Measurements from ENCODE around the gene SPDYE4.

SPDYE4 gene

GRCh38 chr17:8742819-8743218 lies 15.5 kb downstream of the SPDYE4 start:
- no peak for ATAC-seq
- TF ChIP-seq PPARA (CRISPR knock-in tag; IDR thresholded peaks at IDR 0.05; ENCODE audit: borderline replicate concordance) (no peak), PATZ1 (CRISPR knock-in tag; IDR thresholded peaks at IDR 0.05; ENCODE audit: borderline replicate concordance) (no peak), ZNF70 (CRISPR knock-in tag; IDR thresholded peaks at IDR 0.05) (no peak), POU6F1 (CRISPR knock-in tag; IDR thresholded peaks at IDR 0.05; ENCODE audit: borderline replicate concordance, low read depth) (no peak), CREB5 (CRISPR knock-in tag; IDR thresholded peaks at IDR 0.05; ENCODE audit: low read depth) (no peak), OSR1 (CRISPR knock-in tag; IDR thresholded peaks at IDR 0.05) (no peak), SNAI2 (CRISPR knock-in tag; IDR thresholded peaks at IDR 0.05) (no peak), TOX (CRISPR knock-in tag; IDR thresholded peaks at IDR 0.05; ENCODE audit: borderline replicate concordance) (no peak), TSHZ2 (CRISPR knock-in tag; IDR thresholded peaks at IDR 0.05) (no peak), CSRNP3 (CRISPR knock-in tag; IDR thresholded peaks at IDR 0.05) (no peak), ISL1 (CRISPR knock-in tag; IDR thresholded peaks at IDR 0.05) (no peak), ZNF565 (CRISPR knock-in tag; conservative IDR thresholded peaks at IDR 0.05; ENCODE audit: low read depth) (no peak), ZFP30 (CRISPR knock-in tag; IDR thresholded peaks at IDR 0.05) (no peak), ARNTL (CRISPR knock-in tag; IDR thresholded peaks at IDR 0.05; ENCODE audit: borderline replicate concordance, low read depth) (no peak), CSDC2 (CRISPR knock-in tag; IDR thresholded peaks at IDR 0.05) (no peak), ZFP3 (CRISPR knock-in tag; IDR thresholded peaks at IDR 0.05) (no peak)

- TF ChIP-seq ZFP30 (CRISPR knock-in tag; IDR thresholded peaks at IDR 0.05) (no peak), OSR1 (CRISPR knock-in tag; IDR thresholded peaks at IDR 0.05) (no peak)
- no peak for ATAC-seq
These were observed 16.1 kb downstream of the SPDYE4 start for GRCh38 chr17:8742274-8742673.

- TF ChIP-seq ZNF565 (CRISPR knock-in tag; conservative IDR thresholded peaks at IDR 0.05; ENCODE audit: low read depth), result no peak
- no peak for TF ChIP-seq RARB (CRISPR knock-in tag; IDR thresholded peaks at IDR 0.05)
- no peak for TF ChIP-seq ARNTL (CRISPR knock-in tag; IDR thresholded peaks at IDR 0.05; ENCODE audit: borderline replicate concordance, low read depth)
- TF ChIP-seq TCF4 (CRISPR knock-in tag; IDR thresholded peaks at IDR 0.05; ENCODE audit: borderline replicate concordance), result no peak
- no peak for TF ChIP-seq TOX (CRISPR knock-in tag; IDR thresholded peaks at IDR 0.05; ENCODE audit: borderline replicate concordance)
- TF ChIP-seq BACH2 (CRISPR knock-in tag; IDR thresholded peaks at IDR 0.05; ENCODE audit: borderline replicate concordance), result no peak
- no peak for TF ChIP-seq OSR1 (CRISPR knock-in tag; IDR thresholded peaks at IDR 0.05)
These were observed 16.6 kb downstream of the SPDYE4 start for GRCh38 chr17:8741771-8742170.

GRCh38 chr17:8741366-8741765 lies 17.0 kb downstream of the SPDYE4 start:
- TF ChIP-seq ZNF70 (CRISPR knock-in tag; IDR thresholded peaks at IDR 0.05), result no peak
- TF ChIP-seq ESRRG (CRISPR knock-in tag; IDR thresholded peaks at IDR 0.05), result no peak
- TF ChIP-seq ISL1 (CRISPR knock-in tag; IDR thresholded peaks at IDR 0.05), result no peak
- TF ChIP-seq ZNF565 (CRISPR knock-in tag; conservative IDR thresholded peaks at IDR 0.05; ENCODE audit: low read depth), result no peak
- no peak for TF ChIP-seq TOX (CRISPR knock-in tag; IDR thresholded peaks at IDR 0.05; ENCODE audit: borderline replicate concordance)
- no peak for TF ChIP-seq PPARA (CRISPR knock-in tag; IDR thresholded peaks at IDR 0.05; ENCODE audit: borderline replicate concordance)
- no peak for TF ChIP-seq ZFP30 (CRISPR knock-in tag; IDR thresholded peaks at IDR 0.05)
- no peak for TF ChIP-seq OSR1 (CRISPR knock-in tag; IDR thresholded peaks at IDR 0.05)
- no peak for TF ChIP-seq ZFP3 (CRISPR knock-in tag; IDR thresholded peaks at IDR 0.05)
- TF ChIP-seq SNAI2 (CRISPR knock-in tag; IDR thresholded peaks at IDR 0.05), result no peak
- ATAC-seq, result no peak

More at GRCh38 chr17:8741771-8742170, 16.6 kb downstream of the SPDYE4 start:
- ATAC-seq, result no peak

Data from SK-N-SH treated with all-trans-retinoic acid at 6 μM for 48 hours (cell line).